Naive thymus-derived CD4-positive, alpha-beta T cell (primary cell): Measurements from ENCODE around the gene PLCL1. TPM values are rescaled to one million over a fixed set of nuclear protein-coding genes. Genes with fewer than 3 reads are reported as not detected.

ENCODE experiments used
- ATAC-seq: fragments of 150-1000 bp; cut with Tn5 transposase; 2 replicates; pipeline ENCODE4 v1.10.0; 2021; ENCODE audit warnings: mild to moderate bottlenecking, moderate library complexity
- CTCF ChIA-PET: fragments of 350-600 bp; sonication (Branson Sonifier 250); formaldehyde crosslinking; loops from one replicate; lab custom pipeline; 2021; ENCODE audit warnings: antibody characterized with exemption; lab: Charles Lee
- POLR2A ChIA-PET: fragments of 350-600 bp; sonication (Branson Sonifier 250); formaldehyde crosslinking; loops from one replicate; lab custom pipeline; 2021; ENCODE audit warnings: antibody characterized with exemption, inconsistent platforms; lab: Charles Lee
- DNase-seq, 9 donors: peaks; one replicate each; pipeline versions ENCODE4 v3.0.0 to v3.0.0-alpha.2; 2020 to 2022; ENCODE audit warnings: mixed read lengths in 1 of 9
- H3K27ac ChIP-seq: one replicate; pipeline ENCODE4 v1.7.0; 2013; ENCODE audit warnings: mild to moderate bottlenecking, low read depth, low read length, moderate library complexity
- H3K27me3 ChIP-seq, 2 donors: one replicate each; pipeline ENCODE4 v1.7.0; 2013; ENCODE audit warnings: low read length in 2 of 2, mild to moderate bottlenecking in 2 of 2, moderate library complexity in 2 of 2; ENCODE audit not compliant: control insufficient read depth in 2 of 2, insufficient read depth in 2 of 2
- H3K36me3 ChIP-seq, 3 experiments: 1 replicate in 2 of 3; 2 replicates in 1 of 3; pipeline ENCODE4 v1.7.0; 2013; ENCODE audit warnings: low read length in 3 of 3, mild to moderate bottlenecking in 3 of 3, moderate library complexity in 1 of 3; ENCODE audit not compliant: insufficient read depth in 3 of 3, control insufficient read depth in 2 of 3
- H3K4me1 ChIP-seq, 2 donors: one replicate each; pipeline ENCODE4 v1.7.0; 2013; ENCODE audit warnings: low read length in 2 of 2, mild to moderate bottlenecking in 2 of 2, moderate library complexity in 1 of 2; ENCODE audit not compliant: control insufficient read depth in 2 of 2, insufficient read depth in 2 of 2
- H3K4me3 ChIP-seq: 2 replicates; pipeline ENCODE4 v1.7.0; 2013; ENCODE audit warnings: mild to moderate bottlenecking, low read length
- H3K9me3 ChIP-seq, 3 experiments: 1 replicate in 2 of 3; 2 replicates in 1 of 3; pipeline ENCODE4 v1.7.0; 2013; ENCODE audit warnings: low read length in 3 of 3; ENCODE audit not compliant: control insufficient read depth in 2 of 3
- H3K27ac Mint-ChIP-seq, 9 donors: one replicate each; pipeline ENCODE4 v1.8.0; 2020 to 2022; ENCODE audit warnings: mixed read lengths in 9 of 9, mild to moderate bottlenecking in 8 of 9, moderate library complexity in 5 of 9, inconsistent platforms in 2 of 9
- H3K27me3 Mint-ChIP-seq, 5 donors: one replicate each; pipeline ENCODE4 v1.8.0; 2021 to 2022; ENCODE audit warnings: mixed read lengths in 5 of 5, mild to moderate bottlenecking in 1 of 5
- H3K36me3 Mint-ChIP-seq, 5 donors: one replicate each; pipeline ENCODE4 v1.8.0; 2020 to 2022; ENCODE audit warnings: mixed read lengths in 5 of 5, mild to moderate bottlenecking in 3 of 5, inconsistent platforms in 1 of 5
- H3K4me1 Mint-ChIP-seq, 7 donors: one replicate each; pipeline ENCODE4 v1.8.0; 2020 to 2022; ENCODE audit warnings: mixed read lengths in 7 of 7, mild to moderate bottlenecking in 3 of 7, inconsistent platforms in 1 of 7
- H3K4me3 Mint-ChIP-seq, 10 donors: one replicate each; pipeline ENCODE4 v1.8.0; 2020 to 2022; ENCODE audit warnings: mild to moderate bottlenecking in 10 of 10, mixed read lengths in 10 of 10, moderate library complexity in 6 of 10, inconsistent platforms in 2 of 10
- H3K9me3 Mint-ChIP-seq, 11 donors: one replicate each; pipeline ENCODE4 v1.8.0; 2020 to 2022; ENCODE audit warnings: mixed read lengths in 11 of 11, mild to moderate bottlenecking in 4 of 11, inconsistent platforms in 1 of 11, moderate library complexity in 1 of 11
- intact Hi-C, 2 donors: fragments of 100-400 bp; cut with micrococcal nuclease; formaldehyde crosslinking; loops; one replicate each; pipeline ENCODE4 v1.15.1; 2023
- polyA plus RNA-seq, 2 donors: library from polyadenylated mRNA; unstranded; fragments of 300-500 nt; fragmentation: Illumina TruSeq; gene quantifications; one replicate each; pipeline ENCODE4 v1.2.3, GENCODE V29; 2021
- total RNA-seq, 6 experiments: library from RNA in 5 of 6; stranded (reverse) in 5 of 6; gene quantifications; 1 replicate in 5 of 6; 2 replicates in 1 of 6; pipeline ENCODE4 v1.2.3 and lab custom pipeline; 2021 to 2026

Gene PLCL1
- total and polyA plus RNA-seq, 7 experiments from 2014 or later = 1.8 to 33.7 (median 22.7) TPM

GRCh38 chr2:197805715-197806633, 1.6 kb downstream of the PLCL1 start:
- H3K36me3 ChIP-seq = peaks cover 0 to 4% (median 0%) of the 10 kb centered on the region in 3 experiments
- DNase-seq = no peak
- peaks cover 0 to 3% (median 0%) of the 10 kb centered on the region in 11 donors for H3K9me3 Mint-ChIP-seq
- intact Hi-C loops = loop anchor here (1.0 to 10.0 kb wide), 4 partner anchors 8 to 1171 kb away; partner anchors contain the start of gene CCDC150 (in 1 of the 2)
- H3K4me1 Mint-ChIP-seq = peaks cover 36 to 72% (median 66%) of the 10 kb centered on the region in 7 donors
- H3K9me3 ChIP-seq = no peaks in the 10 kb centered on the region
- POLR2A ChIA-PET = interaction anchor here (0.6 to 3.5 kb wide), 11 partner anchors 12 to 490 kb away, joined by 3 to 10 read pairs (median 4); no protein-coding TSS in a partner anchor
- peak overlapping the region in 8 of 9 donors; percentile 79 to 92 (median 89) for H3K27ac Mint-ChIP-seq
- peak overlapping the region; percentile 89 for H3K27ac ChIP-seq
- H3K4me3 ChIP-seq = peak overlapping the region; percentile 67
- peaks cover 10 to 44% of the 10 kb centered on the region in 2 donors for H3K4me1 ChIP-seq
- peaks cover 0 to 38% (median 0%) of the 10 kb centered on the region in 5 donors for H3K27me3 Mint-ChIP-seq
- CTCF ChIA-PET = interaction anchor here (0.6 to 2.9 kb wide), 2 partner anchors 180 to 285 kb away, joined by 4 to 14 read pairs; no protein-coding TSS in a partner anchor
- peak overlapping the region; percentile 74 to 94 (median 92) for H3K4me3 Mint-ChIP-seq
- H3K27me3 ChIP-seq = peaks cover 0 to 6% of the 10 kb centered on the region in 2 donors
- ATAC-seq = no peak
- no peaks in the 10 kb centered on the region for H3K36me3 Mint-ChIP-seq

- POLR2A ChIA-PET = interaction anchor here (0.6 to 2.5 kb wide), 7 partner anchors 9 to 488 kb away, joined by 3 to 9 read pairs (median 4); no protein-coding TSS in a partner anchor
- peaks cover 6 to 40% of the 10 kb centered on the region in 2 donors for H3K4me1 ChIP-seq
- H3K27ac ChIP-seq = peak overlapping the region; percentile 40
- CTCF ChIA-PET = interaction anchor here (0.8 to 2.9 kb wide), 6 partner anchors 10 to 318 kb away, joined by 3 to 18 read pairs (median 3); no protein-coding TSS in a partner anchor
- DNase-seq (peak in 5 of 9 donors; percentile 19 to 37 (median 27)), ATAC-seq (no peak)
- Mint-ChIP-seq H3K4me1 (peaks cover 29 to 81% (median 75%) of the 10 kb centered on the region in 7 donors), H3K4me3 (peak overlapping the region in 9 of 10 donors; percentile 9 to 94 (median 72)), H3K36me3 (peaks cover 0 to 4% (median 0%) of the 10 kb centered on the region in 5 donors), H3K27ac (peak overlapping the region in 8 of 9 donors; percentile 41 to 90 (median 84)), H3K9me3 (peaks cover 0 to 3% (median 0%) of the 10 kb centered on the region in 11 donors), H3K27me3 (peaks cover 0 to 19% (median 0%) of the 10 kb centered on the region in 5 donors)
- intact Hi-C loops = loop anchor here in 1 of 2 donors (1.0 to 10.0 kb wide), 3 partner anchors 38 to 1174 kb away; partner anchors contain the start of gene CCDC150
- no peak overlapping the region for H3K4me3 ChIP-seq
- peaks cover 0 to 4% (median 0%) of the 10 kb centered on the region in 3 experiments for H3K36me3 ChIP-seq
- H3K9me3 ChIP-seq = no peaks in the 10 kb centered on the region
- H3K27me3 ChIP-seq = peaks cover 0 to under 1% of the 10 kb centered on the region in 2 donors
Measured at GRCh38 chr2:197809064-197809463, 4.7 kb downstream of the PLCL1 start.

GRCh38 chr2:197810016-197810415, 5.6 kb downstream of the PLCL1 start:
- Mint-ChIP-seq H3K36me3 (peaks cover 0 to 4% (median 0%) of the 10 kb centered on the region in 5 donors), H3K27ac (peak overlapping the region in 7 of 9 donors; percentile 33 to 88 (median 56)), H3K4me3 (peak overlapping the region in 5 of 10 donors; percentile 14 to 89 (median 32)), H3K4me1 (peaks cover 33 to 86% (median 82%) of the 10 kb centered on the region in 7 donors), H3K27me3 (peaks cover 0 to 16% (median 0%) of the 10 kb centered on the region in 5 donors), H3K9me3 (peaks cover 0 to 1% (median 0%) of the 10 kb centered on the region in 11 donors)
- peak overlapping the region; percentile 0 for H3K27ac ChIP-seq
- CTCF ChIA-PET = interaction anchor here (0.6 to 0.7 kb wide), 2 partner anchors 144 to 176 kb away, joined by 3 read pairs; no protein-coding TSS in a partner anchor
- H3K27me3 ChIP-seq = no peaks in the 10 kb centered on the region
- DNase-seq (peak in 6 of 9 donors; percentile 10 to 50 (median 34)), ATAC-seq (peak; percentile 39)
- H3K4me3 ChIP-seq = no peak overlapping the region
- H3K4me1 ChIP-seq = peaks cover 4 to 48% of the 10 kb centered on the region in 2 donors
- no peaks in the 10 kb centered on the region for H3K36me3 ChIP-seq
- no peaks in the 10 kb centered on the region for H3K9me3 ChIP-seq
- intact Hi-C loops = no loop called here
- POLR2A ChIA-PET = interaction anchor here (1.4 to 2.2 kb wide), 2 partner anchors 11 to 28 kb away, joined by 6 to 7 read pairs; no protein-coding TSS in a partner anchor

- Histone ChIP-seq H3K9me3 (no peaks in the 10 kb centered on the region), H3K27ac (peak overlapping the region; percentile 0), H3K4me3 (no peak overlapping the region), H3K36me3 (no peaks in the 10 kb centered on the region), H3K27me3 (no peaks in the 10 kb centered on the region), H3K4me1 (peaks cover 4 to 51% of the 10 kb centered on the region in 2 donors)
- DNase-seq = no peak
- H3K36me3 Mint-ChIP-seq = peaks cover 1 to 6% (median 2%) of the 10 kb centered on the region in 5 donors
- H3K9me3 Mint-ChIP-seq = no peaks in the 10 kb centered on the region
- ATAC-seq = no peak
- H3K27ac Mint-ChIP-seq = peak overlapping the region in 8 of 9 donors; percentile 31 to 87 (median 55)
- H3K4me1 Mint-ChIP-seq = peaks cover 30 to 89% (median 86%) of the 10 kb centered on the region in 7 donors
- H3K4me3 Mint-ChIP-seq = peak overlapping the region in 2 of 10 donors; percentile 32 to 89
- intact Hi-C loops = no loop called here
- ChIA-PET CTCF (interaction anchor here (1.2 kb wide), 1 partner anchor 39 kb away, joined by 3 read pairs; no protein-coding TSS in a partner anchor), POLR2A (no interaction called here)
- peaks cover 0 to 13% (median 0%) of the 10 kb centered on the region in 5 donors for H3K27me3 Mint-ChIP-seq
Measured at GRCh38 chr2:197810491-197810890, 6.1 kb downstream of the PLCL1 start.

- ATAC-seq = peak; percentile 58
- Histone ChIP-seq H3K4me1 (peaks cover 0 to 40% of the 10 kb centered on the region in 2 donors), H3K36me3 (no peaks in the 10 kb centered on the region), H3K27ac (no peak overlapping the region), H3K27me3 (no peaks in the 10 kb centered on the region), H3K9me3 (no peaks in the 10 kb centered on the region), H3K4me3 (no peak overlapping the region)
- H3K4me1 Mint-ChIP-seq = peaks cover 17 to 86% (median 76%) of the 10 kb centered on the region in 7 donors
- H3K36me3 Mint-ChIP-seq = peaks cover 4 to 19% (median 8%) of the 10 kb centered on the region in 5 donors
- H3K9me3 Mint-ChIP-seq = no peaks in the 10 kb centered on the region
- POLR2A ChIA-PET = interaction anchor here (0.9 to 1.3 kb wide), 3 partner anchors 25 to 200 kb away, joined by 3 to 5 read pairs (median 3); no protein-coding TSS in a partner anchor
- H3K27ac Mint-ChIP-seq = peak overlapping the region in 1 of 9 donors; percentile 51
- no peaks in the 10 kb centered on the region for H3K27me3 Mint-ChIP-seq
- H3K4me3 Mint-ChIP-seq = no peak overlapping the region
- CTCF ChIA-PET = interaction anchor here (0.6 to 2.4 kb wide), 13 partner anchors 9 to 486 kb away, joined by 3 to 13 read pairs (median 3); partner anchors contain the start of gene PLCL1
- DNase-seq = no peak
- intact Hi-C loops = loop anchor here in 1 of 2 donors (1.0 kb wide), 1 partner anchor 9 kb away; the partner anchor contains the start of gene PLCL1
Measured at GRCh38 chr2:197813093-197813787, 8.8 kb downstream of the PLCL1 start.
